Endothelial cell of umbilical vein (primary cell): Measurements from ENCODE around the gene TBX5.

Experiments used
- EZH2 ChIP-seq: IDR thresholded peaks from 2 replicates; pipeline ENCODE4 v1.6.1; 2012; ENCODE audit warnings: borderline replicate concordance, low read depth, mild to moderate bottlenecking, moderate library complexity, low read length, inconsistent platforms; ENCODE audit not compliant: severe bottlenecking
- JUN ChIP-seq: IDR thresholded peaks from 2 replicates; pipeline ENCODE4 v1.6.1; 2011; ENCODE audit warnings: borderline replicate concordance, low read depth; ENCODE audit not compliant: insufficient read length, insufficient read depth
- MYC ChIP-seq: IDR thresholded peaks from one replicate; pipeline ENCODE4 v1.6.1; 2011; ENCODE audit warnings: mild to moderate bottlenecking, low read depth, low read length
- POLR2A ChIP-seq: IDR thresholded peaks from 2 replicates; pipeline ENCODE4 v1.6.1; 2012; ENCODE audit warnings: low read depth, mild to moderate bottlenecking, control low read depth, low read length
- POLR2AphosphoS5 ChIP-seq: IDR thresholded peaks from 2 replicates; pipeline ENCODE4 v1.6.1; 2012; ENCODE audit warnings: low read depth, mild to moderate bottlenecking, control low read depth, low read length, moderate library complexity; ENCODE audit not compliant: insufficient read depth
- TF ChIP-seq, protein P1 (sequence below), 2 donors: IDR thresholded peaks; 1 replicate in 1 of 2; 2 replicates in 1 of 2; pipeline ENCODE4 v1.5.1; 2011; ENCODE audit warnings: low read length in 2 of 2, mild to moderate bottlenecking in 2 of 2, moderate library complexity in 2 of 2, control low read depth in 1 of 2, inconsistent platforms in 1 of 2, low read depth in 1 of 2; ENCODE audit not compliant: insufficient read depth in 1 of 2; ENCODE audit errors: extremely low read depth in 1 of 2
- TF ChIP-seq, protein P2 (sequence below): IDR thresholded peaks from 2 replicates; pipeline ENCODE4 v1.6.1; 2011; ENCODE audit not compliant: insufficient read depth, insufficient read length

DNA sequence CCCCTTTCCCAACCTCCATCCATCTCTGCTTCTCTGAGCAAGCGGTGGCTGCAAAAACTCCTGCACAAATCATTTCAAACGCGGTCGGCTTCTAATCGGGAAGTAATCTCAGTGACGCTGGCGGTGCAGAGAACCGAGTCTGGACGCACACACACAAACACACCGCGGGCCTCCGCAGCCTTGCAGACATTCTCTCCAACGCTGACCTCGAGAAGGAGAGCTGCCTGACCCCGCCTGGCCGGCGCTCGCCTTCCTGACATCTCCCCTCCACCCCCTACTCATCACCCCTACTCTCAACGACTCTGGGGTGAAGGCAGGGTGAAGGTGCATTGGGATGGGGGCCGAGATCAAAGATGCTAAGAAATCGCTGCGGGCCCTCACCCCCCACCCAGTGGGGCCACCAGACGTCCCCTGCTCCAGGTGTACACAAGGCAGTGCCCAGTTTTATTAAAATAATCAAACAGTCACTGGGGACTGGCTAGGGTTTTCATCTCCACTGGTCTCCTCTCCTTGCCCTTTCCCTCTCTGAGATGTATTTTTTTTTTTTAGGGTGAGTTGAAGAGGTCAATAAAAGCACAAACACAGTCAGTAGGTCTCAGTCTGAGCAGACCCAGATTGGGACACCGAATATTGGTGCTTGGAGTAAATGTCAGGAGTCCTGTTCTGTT lies 506 bp upstream of the TBX5 start:
- TF ChIP-seq, protein P1, sequence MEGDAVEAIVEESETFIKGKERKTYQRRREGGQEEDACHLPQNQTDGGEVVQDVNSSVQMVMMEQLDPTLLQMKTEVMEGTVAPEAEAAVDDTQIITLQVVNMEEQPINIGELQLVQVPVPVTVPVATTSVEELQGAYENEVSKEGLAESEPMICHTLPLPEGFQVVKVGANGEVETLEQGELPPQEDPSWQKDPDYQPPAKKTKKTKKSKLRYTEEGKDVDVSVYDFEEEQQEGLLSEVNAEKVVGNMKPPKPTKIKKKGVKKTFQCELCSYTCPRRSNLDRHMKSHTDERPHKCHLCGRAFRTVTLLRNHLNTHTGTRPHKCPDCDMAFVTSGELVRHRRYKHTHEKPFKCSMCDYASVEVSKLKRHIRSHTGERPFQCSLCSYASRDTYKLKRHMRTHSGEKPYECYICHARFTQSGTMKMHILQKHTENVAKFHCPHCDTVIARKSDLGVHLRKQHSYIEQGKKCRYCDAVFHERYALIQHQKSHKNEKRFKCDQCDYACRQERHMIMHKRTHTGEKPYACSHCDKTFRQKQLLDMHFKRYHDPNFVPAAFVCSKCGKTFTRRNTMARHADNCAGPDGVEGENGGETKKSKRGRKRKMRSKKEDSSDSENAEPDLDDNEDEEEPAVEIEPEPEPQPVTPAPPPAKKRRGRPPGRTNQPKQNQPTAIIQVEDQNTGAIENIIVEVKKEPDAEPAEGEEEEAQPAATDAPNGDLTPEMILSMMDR (IDR thresholded peaks at IDR 0.05; ENCODE audit: extremely low read depth in 1 of 2, insufficient read depth in 1 of 2, low read depth in 1 of 2, low read length in 2 of 2) = no peak
- TF ChIP-seq POLR2A = no peak
- TF ChIP-seq, protein P2, sequence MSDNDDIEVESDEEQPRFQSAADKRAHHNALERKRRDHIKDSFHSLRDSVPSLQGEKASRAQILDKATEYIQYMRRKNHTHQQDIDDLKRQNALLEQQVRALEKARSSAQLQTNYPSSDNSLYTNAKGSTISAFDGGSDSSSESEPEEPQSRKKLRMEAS = no peak
- TF ChIP-seq MYC = no peak
- TF ChIP-seq POLR2AphosphoS5 = no peak
- no peak for TF ChIP-seq EZH2
- no peak for TF ChIP-seq JUN
